Measurements from ENCODE around the gene PCSK6. TPM values are rescaled to one million over a fixed set of nuclear protein-coding genes. Genes with fewer than 3 reads are reported as not detected.

PCSK6 gene
- polyA plus RNA-seq, 3 donors, result 0.05 to 0.10 TPM; not detected in 1

GRCh38 chr15:101481917-101482525, 7.5 kb downstream of the PCSK6 start:
- H3K27me3 ChIP-seq (ENCODE audit: control insufficient read depth in 2 of 2, insufficient read depth in 2 of 2, low read length in 2 of 2), result peaks cover 13 to 15% of the 10 kb centered on the region in 2 donors
- H3K27me3 Mint-ChIP-seq (ENCODE audit: low read depth in 3 of 3), result peaks cover 15 to 47% (median 25%) of the 10 kb centered on the region in 3 donors
- no peaks in the 10 kb centered on the region for H3K36me3 ChIP-seq (replicated peaks in 1 of 2; ENCODE audit: control insufficient read depth in 1 of 2, insufficient read depth in 2 of 2, low read length in 2 of 2)
- WGBS (ENCODE audit: insufficient coverage), result 93% methylated on average over 15 of the region's 17 CpGs
- H3K36me3 Mint-ChIP-seq, result no peaks in the 10 kb centered on the region
- no peaks in the 10 kb centered on the region for H4K20me1 ChIP-seq (ENCODE audit: insufficient read depth, low read length)
- H3K27ac Mint-ChIP-seq, result no peak overlapping the region
- no peaks in the 10 kb centered on the region for H3K79me2 ChIP-seq (ENCODE audit: insufficient read depth, low read length)
- H2AFZ ChIP-seq (ENCODE audit: insufficient read depth, low read depth, low read length, poor library complexity, severe bottlenecking), result no peak overlapping the region
- H3K4me2 ChIP-seq (replicated peaks; ENCODE audit: extremely low read depth, low read length, poor library complexity, severe bottlenecking), result no peak overlapping the region
- no peaks in the 10 kb centered on the region for H3K4me1 ChIP-seq (ENCODE audit: control insufficient read depth in 1 of 2, insufficient read depth in 2 of 2, low read length in 2 of 2)
- H3K4me3 ChIP-seq (replicated peaks in 1 of 3; ENCODE audit: low read depth in 2 of 3, low read length in 3 of 3), result no peak overlapping the region
- DNase-seq, result no peak
- no peaks in the 10 kb centered on the region for H3K4me1 Mint-ChIP-seq
- intact Hi-C loops (cut with micrococcal nuclease), result no loop called here
- no peak overlapping the region for H3K4me3 Mint-ChIP-seq
- peaks cover 0 to under 1% of the 10 kb centered on the region in 2 donors for H3K9me3 ChIP-seq (replicated peaks in 1 of 2; ENCODE audit: control insufficient read depth in 1 of 2, insufficient read depth in 1 of 2, low read length in 2 of 2)
- H3K9me3 Mint-ChIP-seq, result peaks cover 0 to 1% (median 0%) of the 10 kb centered on the region in 7 donors
- no peak overlapping the region for H3K27ac ChIP-seq (ENCODE audit: low read depth in 1 of 2, low read length in 2 of 2)
- no peak overlapping the region for H3K9ac ChIP-seq (ENCODE audit: insufficient read depth, low read length, poor library complexity, severe bottlenecking)
- TF ChIP-seq CTCF (IDR thresholded peaks at IDR 0.05), result no peak

- Mint-ChIP-seq H3K4me1 (no peaks in the 10 kb centered on the region), H3K36me3 (no peaks in the 10 kb centered on the region), H3K9me3 (peaks cover 0 to 1% (median 0%) of the 10 kb centered on the region in 7 donors), H3K4me3 (peak overlapping the region in 1 of 2 donors; percentile 61), H3K27me3 (ENCODE audit: low read depth in 3 of 3) (peaks cover 11 to 40% (median 20%) of the 10 kb centered on the region in 3 donors), H3K27ac (peak overlapping the region in 1 of 7 donors; percentile 10)
- H3K4me1 ChIP-seq (ENCODE audit: control insufficient read depth in 1 of 2, insufficient read depth in 2 of 2, low read length in 2 of 2), result no peaks in the 10 kb centered on the region
- H3K9ac ChIP-seq (ENCODE audit: insufficient read depth, low read length, poor library complexity, severe bottlenecking), result no peak overlapping the region
- peaks cover 6 to 8% of the 10 kb centered on the region in 2 donors for H3K27me3 ChIP-seq (ENCODE audit: control insufficient read depth in 2 of 2, insufficient read depth in 2 of 2, low read length in 2 of 2)
- H3K4me3 ChIP-seq (replicated peaks in 1 of 3; ENCODE audit: low read depth in 2 of 3, low read length in 3 of 3), result no peak overlapping the region
- H3K27ac ChIP-seq (ENCODE audit: low read depth in 1 of 2, low read length in 2 of 2), result no peak overlapping the region
- no peaks in the 10 kb centered on the region for H4K20me1 ChIP-seq (ENCODE audit: insufficient read depth, low read length)
- no peak overlapping the region for H3K4me2 ChIP-seq (replicated peaks; ENCODE audit: extremely low read depth, low read length, poor library complexity, severe bottlenecking)
- H3K79me2 ChIP-seq (ENCODE audit: insufficient read depth, low read length), result no peaks in the 10 kb centered on the region
- DNase-seq, result no peak
- no peaks in the 10 kb centered on the region for H3K9me3 ChIP-seq (replicated peaks in 1 of 2; ENCODE audit: control insufficient read depth in 1 of 2, insufficient read depth in 1 of 2, low read length in 2 of 2)
- no peaks in the 10 kb centered on the region for H3K36me3 ChIP-seq (replicated peaks in 1 of 2; ENCODE audit: control insufficient read depth in 1 of 2, insufficient read depth in 2 of 2, low read length in 2 of 2)
- 89% methylated on average over 8 of the region's 8 CpGs for WGBS (ENCODE audit: insufficient coverage)
- TF ChIP-seq CTCF (IDR thresholded peaks at IDR 0.05), result no peak
- intact Hi-C loops (cut with micrococcal nuclease), result no loop called here
- H2AFZ ChIP-seq (ENCODE audit: insufficient read depth, low read depth, low read length, poor library complexity, severe bottlenecking), result no peak overlapping the region
Measured at GRCh38 chr15:101481381-101481705, 8.2 kb downstream of the PCSK6 start.

All from CD14-positive monocyte (primary cell).